GM23338 (cell line): ENCODE measurements around the gene CTNND2. TPM values are rescaled to one million over a fixed set of nuclear protein-coding genes. Genes with fewer than 3 reads are reported as not detected.

Experiments used
- ATAC-seq: fragments of 200-7000 bp; cut with Tn5 transposase; 3 replicates; pipeline ENCODE4 v1.9.1; 2020
- DNase-seq: peaks from one replicate; pipeline ENCODE4 v3.0.0-alpha.2; 2015; ENCODE audit warnings: low spot score
- H2AFZ ChIP-seq: fragments of 200-600 bp; sonication (generic); 2 replicates; pipeline ENCODE4 v1.8.0; 2016; ENCODE audit warnings: antibody characterized with exemption, mild to moderate bottlenecking, moderate library complexity
- H3F3A ChIP-seq: fragments of 200-600 bp; sonication (generic); replicated peaks from 2 replicates; pipeline ENCODE4 v1.8.0; 2017; ENCODE audit warnings: antibody characterized with exemption, mixed run types, low read depth
- H3K27ac ChIP-seq: fragments of 200-600 bp; sonication (generic); 2 replicates; pipeline ENCODE4 v1.6.1; 2016; ENCODE audit warnings: low read depth
- H3K27me3 ChIP-seq: fragments of 200-600 bp; sonication (generic); 2 replicates; pipeline ENCODE4 v1.8.0; 2016; ENCODE audit warnings: mild to moderate bottlenecking, mixed run types, moderate library complexity; ENCODE audit not compliant: insufficient read depth
- H3K36me3 ChIP-seq: fragments of 200-600 bp; sonication (generic); 2 replicates; pipeline ENCODE4 v1.8.0; 2016; ENCODE audit warnings: mild to moderate bottlenecking; ENCODE audit not compliant: insufficient read depth
- H3K4me1 ChIP-seq: fragments of 200-600 bp; sonication (generic); 2 replicates; pipeline ENCODE4 v1.8.0; 2016; ENCODE audit warnings: mild to moderate bottlenecking, moderate library complexity; ENCODE audit not compliant: insufficient read depth
- H3K4me2 ChIP-seq: fragments of 200-600 bp; sonication (generic); 2 replicates; pipeline ENCODE4 v1.7.1; 2017; ENCODE audit warnings: mixed run types
- H3K4me3 ChIP-seq: fragments of 200-600 bp; sonication (generic); 2 replicates; pipeline ENCODE4 v1.6.1; 2016; ENCODE audit warnings: mixed run types
- H3K79me2 ChIP-seq: fragments of 200-600 bp; sonication (generic); replicated peaks from 2 replicates; pipeline ENCODE4 v1.8.0; 2017; ENCODE audit warnings: mild to moderate bottlenecking; ENCODE audit not compliant: insufficient read depth
- H3K9me2 ChIP-seq: fragments of 200-600 bp; sonication (generic); 2 replicates; pipeline ENCODE4 v1.8.0; 2017; ENCODE audit not compliant: insufficient read depth
- H4K20me1 ChIP-seq: fragments of 200-600 bp; sonication (generic); replicated peaks from 2 replicates; pipeline ENCODE4 v1.8.0; 2017; ENCODE audit warnings: mild to moderate bottlenecking; ENCODE audit not compliant: insufficient read depth
- H3K27ac Mint-ChIP-seq: 2 replicates; pipeline ENCODE4 v1.8.0; 2020; ENCODE audit warnings: inconsistent platforms, mild to moderate bottlenecking, moderate library complexity, mixed read lengths
- H3K27me3 Mint-ChIP-seq: 3 replicates; pipeline ENCODE4 v1.8.0; 2022; ENCODE audit warnings: low read depth, mild to moderate bottlenecking, moderate library complexity, mixed read lengths, inconsistent platforms; ENCODE audit not compliant: insufficient read depth, poor library complexity
- H3K36me3 Mint-ChIP-seq: 3 replicates; pipeline ENCODE4 v1.8.0; 2021; ENCODE audit warnings: low read depth, mild to moderate bottlenecking, inconsistent platforms, moderate library complexity, mixed read lengths
- H3K4me1 Mint-ChIP-seq: 3 replicates; pipeline ENCODE4 v1.8.0; 2020; ENCODE audit warnings: mild to moderate bottlenecking, inconsistent platforms, mixed read lengths
- H3K4me3 Mint-ChIP-seq: 3 replicates; pipeline ENCODE4 v1.8.0; 2021; ENCODE audit warnings: moderate library complexity, mild to moderate bottlenecking, inconsistent platforms, mixed read lengths
- H3K9me3 Mint-ChIP-seq: 3 replicates; pipeline ENCODE4 v1.8.0; 2020; ENCODE audit warnings: moderate library complexity, mild to moderate bottlenecking, inconsistent platforms, mixed read lengths
- CREB1 ChIP-seq: fragments of 250-450 bp; sonication (Bioruptor Pico); IDR thresholded peaks from 2 replicates; pipeline ENCODE4 v1.5.0; 2020; ENCODE audit warnings: low read depth, mild to moderate bottlenecking, moderate library complexity
- CTCF ChIP-seq, 2 experiments: fragments of 200-600 bp in 1 of 2; sonication (generic) in 1 of 2; conservative IDR thresholded peaks; 2 replicates each; pipeline versions ENCODE4 v1.5.1 to v1.6.1; 2016 to 2017; ENCODE audit warnings: antibody characterized with exemption in 2 of 2, low read depth in 2 of 2, mild to moderate bottlenecking in 2 of 2, moderate library complexity in 1 of 2
- EZH2phosphoT487 ChIP-seq: fragments of 200-600 bp; sonication (generic); IDR thresholded peaks from one replicate; pipeline ENCODE4 v1.8.1; 2018; ENCODE audit warnings: antibody characterized with exemption; ENCODE audit not compliant: unreplicated experiment
- JUNB ChIP-seq: IDR thresholded peaks from one replicate; pipeline ENCODE4 v1.6.1; 2016; ENCODE audit warnings: antibody characterized with exemption; ENCODE audit not compliant: unreplicated experiment
- NANOG ChIP-seq: IDR thresholded peaks from 2 replicates; pipeline ENCODE4 v1.6.1; 2016; ENCODE audit warnings: antibody characterized with exemption, borderline replicate concordance
- POLR2AphosphoS5 ChIP-seq: IDR thresholded peaks from 2 replicates; pipeline ENCODE4 v1.6.1; 2016; ENCODE audit warnings: antibody characterized with exemption, low read depth
- STAT1 ChIP-seq: IDR thresholded peaks from one replicate; pipeline ENCODE4 v1.6.1; 2016; ENCODE audit warnings: antibody characterized with exemption; ENCODE audit not compliant: unreplicated experiment
- ZNF114 ChIP-seq: fragments of 250-450 bp; sonication (Bioruptor Pico); IDR thresholded peaks from 2 replicates; pipeline ENCODE4 v1.5.0; 2020; ENCODE audit warnings: mild to moderate bottlenecking, moderate library complexity
- ZNF331 ChIP-seq: fragments of 250-450 bp; sonication (Bioruptor Pico); IDR thresholded peaks from 2 replicates; pipeline ENCODE4 v1.5.0; 2020; ENCODE audit warnings: low read depth, mild to moderate bottlenecking, moderate library complexity
- polyA plus RNA-seq: library from polyadenylated mRNA; unstranded; fragments of >200 nt; fragmentation: Nextera tagmentation; extraction: Ambion mirVana; gene quantifications from 2 replicates; pipeline ENCODE4 v1.2.1, GENCODE V29; 2016
- total RNA-seq: library from RNA; depleted of rRNA; stranded (reverse); fragments of >200 nt; shearing (Covaris generic); gene quantifications from 2 replicates; pipeline ENCODE4 v1.2.3, GENCODE V29; 2014
- TF ChIP-seq, protein P1 (sequence below): IDR thresholded peaks from 2 replicates; pipeline ENCODE4 v1.6.1; 2016; ENCODE audit warnings: antibody characterized with exemption
- TF ChIP-seq, protein P2 (sequence below): IDR thresholded peaks from one replicate; pipeline ENCODE4 v1.6.1; 2018; ENCODE audit warnings: antibody characterized with exemption; ENCODE audit not compliant: unreplicated experiment

Gene CTNND2
- total and polyA plus RNA-seq, 2 experiments from 2014 or later: 5.1 to 7.0 TPM

DNA sequence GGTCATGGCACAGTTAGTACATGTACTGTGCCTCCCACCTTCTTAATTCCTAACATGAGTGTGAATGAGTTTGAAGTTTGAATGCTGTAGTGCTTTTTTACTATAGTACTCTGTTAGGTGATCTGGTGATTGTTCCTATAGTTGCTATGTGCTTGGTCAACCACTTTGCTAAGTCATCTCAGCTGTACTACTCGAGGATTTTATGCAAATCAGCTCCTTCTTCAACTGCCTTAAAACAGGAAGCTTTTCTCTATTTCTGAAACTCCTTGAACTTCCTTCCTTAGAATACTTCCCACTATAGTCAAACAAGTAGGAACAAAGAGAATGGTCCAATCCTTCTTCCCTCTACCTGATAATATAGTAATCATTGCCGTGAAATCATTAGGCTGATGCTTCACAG lies 219.6 kb downstream of the CTNND2 start (continued):
- no peak for TF ChIP-seq CTCF (conservative IDR thresholded peaks at IDR 0.05; ENCODE audit: low read depth in 2 of 2)
- no peak for TF ChIP-seq EZH2phosphoT487
- TF ChIP-seq, protein P1, sequence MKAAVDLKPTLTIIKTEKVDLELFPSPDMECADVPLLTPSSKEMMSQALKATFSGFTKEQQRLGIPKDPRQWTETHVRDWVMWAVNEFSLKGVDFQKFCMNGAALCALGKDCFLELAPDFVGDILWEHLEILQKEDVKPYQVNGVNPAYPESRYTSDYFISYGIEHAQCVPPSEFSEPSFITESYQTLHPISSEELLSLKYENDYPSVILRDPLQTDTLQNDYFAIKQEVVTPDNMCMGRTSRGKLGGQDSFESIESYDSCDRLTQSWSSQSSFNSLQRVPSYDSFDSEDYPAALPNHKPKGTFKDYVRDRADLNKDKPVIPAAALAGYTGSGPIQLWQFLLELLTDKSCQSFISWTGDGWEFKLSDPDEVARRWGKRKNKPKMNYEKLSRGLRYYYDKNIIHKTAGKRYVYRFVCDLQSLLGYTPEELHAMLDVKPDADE: no peak
- TF ChIP-seq JUNB: no peak
- no peak for TF ChIP-seq POLR2AphosphoS5
- no peak for TF ChIP-seq NANOG
- no peak for TF ChIP-seq STAT1
- TF ChIP-seq ZNF331 (CRISPR knock-in tag): no peak
- TF ChIP-seq, protein P2, sequence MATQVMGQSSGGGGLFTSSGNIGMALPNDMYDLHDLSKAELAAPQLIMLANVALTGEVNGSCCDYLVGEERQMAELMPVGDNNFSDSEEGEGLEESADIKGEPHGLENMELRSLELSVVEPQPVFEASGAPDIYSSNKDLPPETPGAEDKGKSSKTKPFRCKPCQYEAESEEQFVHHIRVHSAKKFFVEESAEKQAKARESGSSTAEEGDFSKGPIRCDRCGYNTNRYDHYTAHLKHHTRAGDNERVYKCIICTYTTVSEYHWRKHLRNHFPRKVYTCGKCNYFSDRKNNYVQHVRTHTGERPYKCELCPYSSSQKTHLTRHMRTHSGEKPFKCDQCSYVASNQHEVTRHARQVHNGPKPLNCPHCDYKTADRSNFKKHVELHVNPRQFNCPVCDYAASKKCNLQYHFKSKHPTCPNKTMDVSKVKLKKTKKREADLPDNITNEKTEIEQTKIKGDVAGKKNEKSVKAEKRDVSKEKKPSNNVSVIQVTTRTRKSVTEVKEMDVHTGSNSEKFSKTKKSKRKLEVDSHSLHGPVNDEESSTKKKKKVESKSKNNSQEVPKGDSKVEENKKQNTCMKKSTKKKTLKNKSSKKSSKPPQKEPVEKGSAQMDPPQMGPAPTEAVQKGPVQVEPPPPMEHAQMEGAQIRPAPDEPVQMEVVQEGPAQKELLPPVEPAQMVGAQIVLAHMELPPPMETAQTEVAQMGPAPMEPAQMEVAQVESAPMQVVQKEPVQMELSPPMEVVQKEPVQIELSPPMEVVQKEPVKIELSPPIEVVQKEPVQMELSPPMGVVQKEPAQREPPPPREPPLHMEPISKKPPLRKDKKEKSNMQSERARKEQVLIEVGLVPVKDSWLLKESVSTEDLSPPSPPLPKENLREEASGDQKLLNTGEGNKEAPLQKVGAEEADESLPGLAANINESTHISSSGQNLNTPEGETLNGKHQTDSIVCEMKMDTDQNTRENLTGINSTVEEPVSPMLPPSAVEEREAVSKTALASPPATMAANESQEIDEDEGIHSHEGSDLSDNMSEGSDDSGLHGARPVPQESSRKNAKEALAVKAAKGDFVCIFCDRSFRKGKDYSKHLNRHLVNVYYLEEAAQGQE: no peak

DNA sequence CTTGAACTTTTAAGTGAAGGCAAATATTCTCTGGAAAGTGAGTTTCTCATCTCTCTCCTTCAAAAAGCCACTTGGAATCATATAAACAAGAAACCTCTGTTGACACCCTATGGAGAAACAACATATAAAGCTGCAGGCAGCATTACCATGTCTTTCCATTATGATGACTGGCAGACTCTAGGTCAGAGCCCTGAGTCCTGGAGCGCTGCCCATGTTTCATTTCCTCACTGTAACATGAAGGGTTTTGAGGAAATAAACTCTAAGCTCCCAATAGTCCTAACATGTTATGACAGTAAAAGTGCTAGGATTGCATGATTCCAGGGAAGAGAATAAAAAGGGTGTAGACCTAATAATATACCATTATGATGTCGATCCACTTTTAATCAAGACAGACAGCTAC lies 220.6 kb downstream of the CTNND2 start:
- H3K4me1 ChIP-seq: no peaks in the 10 kb centered on the region
- H3K27ac ChIP-seq: no peak overlapping the region
- Mint-ChIP-seq H3K36me3 (no peaks in the 10 kb centered on the region), H3K27ac (no peak overlapping the region), H3K4me1 (peaks cover 19% of the 10 kb centered on the region), H3K9me3 (no peaks in the 10 kb centered on the region), H3K4me3 (no peak overlapping the region), H3K27me3 (no peaks in the 10 kb centered on the region)
- peaks cover 7% of the 10 kb centered on the region for H3K9me2 ChIP-seq
- H3K27me3 ChIP-seq: no peaks in the 10 kb centered on the region
- H3K79me2 ChIP-seq: no peaks in the 10 kb centered on the region
- H2AFZ ChIP-seq: no peak overlapping the region
- H3F3A ChIP-seq: no peaks in the 10 kb centered on the region
- no peak overlapping the region for H3K4me2 ChIP-seq
- no peak for ATAC-seq
- H3K36me3 ChIP-seq: no peaks in the 10 kb centered on the region
- no peaks in the 10 kb centered on the region for H4K20me1 ChIP-seq
- H3K4me3 ChIP-seq: no peak overlapping the region
- DNase-seq: no peak
- no peak for TF ChIP-seq ZNF114
- no peak for TF ChIP-seq EZH2phosphoT487
- no peak for TF ChIP-seq ZNF331 (CRISPR knock-in tag)
- TF ChIP-seq, protein P1: no peak
- TF ChIP-seq, protein P2: no peak
- TF ChIP-seq CREB1: no peak
